K562 (cell line): ENCODE data around the gene RCOR1. TPM values are rescaled to one million over a fixed set of nuclear protein-coding genes. Genes with fewer than 3 reads are reported as not detected.

Experiments
- ATAC-seq: fragments of 200-7000 bp; cut with Tn5 transposase; 3 replicates; pipeline ENCODE4 v1.9.1; 2020; ENCODE audit warnings: moderate library complexity
- BruUV-seq: library from RNA; stranded (reverse); fragments of 400-500 nt; replicated peaks from 2 replicates; lab custom pipeline; 2021; lab: Mats Ljungman, UMichigan
- CTCF ChIA-PET: fragments of 300-600 bp; formaldehyde crosslinking; extraction: SDS; loops from one replicate; lab custom pipeline; 2021; ENCODE audit warnings: low intra/inter-chr PET ratio; lab: Yijun Ruan, JAX
- POLR2A ChIA-PET: fragments of 300-600, 350-650 bp; sonication (Branson Sonifier 250); formaldehyde crosslinking; extraction: SDS; loops from one replicate; lab custom pipeline; 2021; ENCODE audit warnings: antibody characterized with exemption, inconsistent platforms; lab: Yijun Ruan, JAX
- DNase-seq, 4 experiments: peaks; one replicate each; pipeline versions ENCODE4 v3.0.0 to v3.0.0-alpha.2; 2011 to 2018; ENCODE audit warnings: low spot score in 3 of 4, mixed read lengths in 3 of 4; ENCODE audit errors: extremely low read depth in 1 of 4
- FAIRE-seq: peaks from 2 replicates; lab custom pipeline; 2011; peaks lifted over from hg19 to GRCh38; lab: Jason Lieb, UNC
- H2AFZ ChIP-seq: 2 replicates; pipeline ENCODE4 v1.6.0; 2011; ENCODE audit warnings: low read depth, low read length, control low read depth, inconsistent platforms
- H3K27ac ChIP-seq: fragments of 200-600 bp; 3 replicates; pipeline ENCODE4 v1.8.0; 2011; ENCODE audit warnings: low read depth, mild to moderate bottlenecking, control low read depth, inconsistent platforms, low read length, moderate library complexity, mixed read lengths; ENCODE audit errors: extremely low read depth
- H3K27me3 ChIP-seq, 2 experiments: fragments of 300-600 bp in 1 of 2; 2 replicates in 1 of 2; 3 replicates in 1 of 2; pipeline versions ENCODE4 v1.6.0 to v1.8.0; 2011; ENCODE audit warnings: inconsistent platforms in 2 of 2, low read length in 2 of 2, mild to moderate bottlenecking in 1 of 2, mixed read lengths in 1 of 2, moderate library complexity in 1 of 2; ENCODE audit not compliant: control insufficient read depth in 2 of 2, insufficient read depth in 2 of 2
- H3K36me3 ChIP-seq: fragments of 300-600 bp; 3 replicates; pipeline ENCODE4 v1.8.0; 2011; ENCODE audit warnings: mild to moderate bottlenecking, low read length, inconsistent platforms; ENCODE audit not compliant: control insufficient read depth, insufficient read depth
- H3K4me1 ChIP-seq, 2 experiments: fragments of 200-600 bp in 1 of 2; replicated peaks in 1 of 2; 2 replicates in 1 of 2; 3 replicates in 1 of 2; pipeline versions ENCODE4 v1.5.1 to v1.8.0; 2011; ENCODE audit warnings: inconsistent platforms in 2 of 2, low read length in 2 of 2, mild to moderate bottlenecking in 1 of 2, mixed read lengths in 1 of 2, moderate library complexity in 1 of 2; ENCODE audit not compliant: control insufficient read depth in 2 of 2, insufficient read depth in 2 of 2
- H3K4me2 ChIP-seq: 2 replicates; pipeline ENCODE4 v1.6.1; 2011; ENCODE audit warnings: low read length, control low read depth, inconsistent platforms, mixed read lengths; ENCODE audit not compliant: insufficient read depth
- H3K4me3 ChIP-seq: fragments of 200-600 bp; sonication (generic), shearing (Covaris generic); 2 replicates; pipeline ENCODE4 v1.5.1; 2016; ENCODE audit warnings: control low read depth, inconsistent platforms
- H3K79me2 ChIP-seq: fragments of 200-600 bp; 3 replicates; pipeline ENCODE4 v1.8.0; 2011; ENCODE audit warnings: low read length, inconsistent platforms; ENCODE audit not compliant: control insufficient read depth, insufficient read depth
- H3K9ac ChIP-seq, 2 experiments: 2 replicates each; pipeline versions ENCODE4 v1.6.0 to v1.6.1; 2011; ENCODE audit warnings: low read depth in 2 of 2, low read length in 2 of 2, control low read depth in 1 of 2, inconsistent platforms in 1 of 2, mild to moderate bottlenecking in 1 of 2, mixed read lengths in 1 of 2; ENCODE audit not compliant: insufficient read depth in 1 of 2
- H3K9me1 ChIP-seq: one replicate; pipeline ENCODE4 v1.6.0; 2011; ENCODE audit warnings: inconsistent platforms, mild to moderate bottlenecking, low read length, moderate library complexity; ENCODE audit not compliant: control insufficient read depth, insufficient read depth
- H3K9me3 ChIP-seq: replicated peaks from 2 replicates; pipeline ENCODE4 v1.5.1; 2011; ENCODE audit warnings: low read depth, low read length, inconsistent platforms; ENCODE audit not compliant: control insufficient read depth, insufficient read depth
- H4K20me1 ChIP-seq: replicated peaks from 2 replicates; pipeline ENCODE4 v1.6.1; 2011; ENCODE audit warnings: low read length, inconsistent platforms, mixed read lengths; ENCODE audit not compliant: control insufficient read depth, insufficient read depth
- CEBPB ChIP-seq: fragments of 450-650 bp; IDR thresholded peaks from 2 replicates; pipeline ENCODE4 v1.6.1; 2016; ENCODE audit warnings: missing genetic modification characterization, missing compliant biosample characterization
- CEBPG ChIP-seq, 3 experiments: fragments of 200-800 bp in 1 of 3; sonication (Bioruptor generic) in 1 of 3; sonication (generic) in 1 of 3; formaldehyde crosslinking in 1 of 3; IDR thresholded peaks in 2 of 3; conservative IDR thresholded peaks in 1 of 3; 2 replicates each; pipeline versions ENCODE4 v1.6.1 to v1.8.0; 2016 to 2022; ENCODE audit warnings: missing compliant biosample characterization in 2 of 3, missing genetic modification characterization in 2 of 3, mild to moderate bottlenecking in 1 of 3, missing genetic modification reagents in 1 of 3
- EWSR1 ChIP-seq: fragments of 450-650 bp; IDR thresholded peaks from 2 replicates; pipeline ENCODE4 v1.6.1; 2018; ENCODE audit warnings: borderline replicate concordance, mild to moderate bottlenecking, low read depth, moderate library complexity; ENCODE audit not compliant: partially characterized antibody
- WGBS: fragments of 100-300 bp; shearing (Covaris generic); methylation state at CpG from one replicate; pipeline ENCODE4 v1.1.6; 2016; ENCODE audit warnings: low coverage, mixed read lengths; ENCODE audit not compliant: insufficient coverage; ENCODE audit errors: missing lambda C conversion rate; 5-methylcytosine and 5-hydroxymethylcytosine counted together
- in situ Hi-C: fragments of 300-500 bp; cut with MboI; formaldehyde crosslinking; loops from 4 replicates; pipeline ENCODE4 v1.15.0; 2018; ENCODE audit warnings: inconsistent platforms, mixed read lengths
- intact Hi-C: fragments of 100-400 bp; cut with micrococcal nuclease; formaldehyde crosslinking; loops from 2 replicates; pipeline ENCODE4 v1.14.2; 2022
- polyA plus RNA-seq, 8 experiments: library from polyadenylated mRNA; depleted of rRNA in 4 of 8; stranded (reverse) in 5 of 8; unstranded in 3 of 8; fragments of >200 nt; fragmentation: Nextera tagmentation in 2 of 8; fragmentation: Illumina TruSeq in 1 of 8; extraction: Ambion mirVana in 2 of 8; extraction: Trizol in 1 of 8; gene quantifications; 2 replicates each; pipeline versions ENCODE4 v1.2.1 to v1.2.3, GENCODE V29; 2011 to 2014; ENCODE audit warnings: inconsistent platforms in 1 of 8, missing spikeins in 1 of 8
- total RNA-seq, 7 experiments: library from RNA; depleted of rRNA in 6 of 7; stranded (reverse); fragments of >200 nt in 6 of 7; fragmentation: Illumina TruSeq in 2 of 7; extraction: Trizol in 2 of 7; gene quantifications; 2 replicates each; pipeline versions ENCODE4 v1.2.1 to v1.2.3, GENCODE V29; 2011 to 2021; ENCODE audit warnings: low replicate concordance in 1 of 7
- TF ChIP-seq, protein P1 (sequence below): fragments of 250-450 bp; sonication (Bioruptor Pico); IDR thresholded peaks from 2 replicates; pipeline ENCODE4 v1.5.0; 2021; ENCODE audit warnings: mild to moderate bottlenecking, moderate library complexity
- TF ChIP-seq, protein P2 (sequence below): fragments of 250-450 bp; sonication (Bioruptor Pico); IDR thresholded peaks from 2 replicates; pipeline ENCODE4 v1.5.1; 2021; ENCODE audit warnings: mild to moderate bottlenecking

The RCOR1 gene
- total and polyA plus RNA-seq, 9 of the 15 experiments (the other 6 are each of a cell fraction or from before 2014, with no cell fraction given) = 8.5 to 47.9 (median 20.9) TPM

DNA sequence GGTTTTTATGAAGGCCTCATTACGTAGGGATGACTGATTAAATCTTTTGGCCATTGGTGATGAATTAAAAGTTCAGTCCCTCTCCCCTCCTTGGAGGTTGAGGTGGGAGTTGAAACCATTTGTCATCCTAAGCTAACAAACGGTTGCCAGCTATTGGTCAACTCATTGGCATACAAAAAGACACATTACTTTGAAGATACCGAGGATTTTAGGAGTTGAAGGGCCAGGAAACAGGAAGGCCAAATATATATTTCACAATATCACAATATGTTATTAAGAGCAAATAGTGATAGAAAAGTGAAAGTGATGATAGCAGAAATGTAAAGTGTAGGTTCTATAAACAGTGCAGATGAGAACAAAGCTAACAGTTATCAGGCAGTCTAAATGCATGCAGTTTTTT lies 24.4 kb downstream of the RCOR1 start:
- intact Hi-C loops = no loop called here
- ChIA-PET POLR2A (interaction anchor here (0.5 to 1.7 kb wide), 2 partner anchors 10 to 97 kb away, joined by 3 to 7 read pairs; no protein-coding TSS in a partner anchor), CTCF (no interaction called here)
- DNase-seq = no peak
- Histone ChIP-seq H3K4me3 (no peak overlapping the region), H3K79me2 (peaks cover 93% of the 10 kb centered on the region), H3K27ac (no peak overlapping the region), H3K9me3 (no peaks in the 10 kb centered on the region), H4K20me1 (peaks cover 11% of the 10 kb centered on the region; the same call in 1 of the 2 replicates), H3K9me1 (no peaks in the 10 kb centered on the region), H3K9ac (no peak overlapping the region), H2AFZ (no peak overlapping the region), H3K27me3 (no peaks in the 10 kb centered on the region), H3K36me3 (peaks cover 33% of the 10 kb centered on the region; the same call in 2 of the 3 replicates), H3K4me1 (no peaks in the 10 kb centered on the region; a peak in 1 of 5 replicates), H3K4me2 (no peak overlapping the region)
- ATAC-seq = no peak
- in situ Hi-C loops = no loop called here
- TF ChIP-seq, protein P1, sequence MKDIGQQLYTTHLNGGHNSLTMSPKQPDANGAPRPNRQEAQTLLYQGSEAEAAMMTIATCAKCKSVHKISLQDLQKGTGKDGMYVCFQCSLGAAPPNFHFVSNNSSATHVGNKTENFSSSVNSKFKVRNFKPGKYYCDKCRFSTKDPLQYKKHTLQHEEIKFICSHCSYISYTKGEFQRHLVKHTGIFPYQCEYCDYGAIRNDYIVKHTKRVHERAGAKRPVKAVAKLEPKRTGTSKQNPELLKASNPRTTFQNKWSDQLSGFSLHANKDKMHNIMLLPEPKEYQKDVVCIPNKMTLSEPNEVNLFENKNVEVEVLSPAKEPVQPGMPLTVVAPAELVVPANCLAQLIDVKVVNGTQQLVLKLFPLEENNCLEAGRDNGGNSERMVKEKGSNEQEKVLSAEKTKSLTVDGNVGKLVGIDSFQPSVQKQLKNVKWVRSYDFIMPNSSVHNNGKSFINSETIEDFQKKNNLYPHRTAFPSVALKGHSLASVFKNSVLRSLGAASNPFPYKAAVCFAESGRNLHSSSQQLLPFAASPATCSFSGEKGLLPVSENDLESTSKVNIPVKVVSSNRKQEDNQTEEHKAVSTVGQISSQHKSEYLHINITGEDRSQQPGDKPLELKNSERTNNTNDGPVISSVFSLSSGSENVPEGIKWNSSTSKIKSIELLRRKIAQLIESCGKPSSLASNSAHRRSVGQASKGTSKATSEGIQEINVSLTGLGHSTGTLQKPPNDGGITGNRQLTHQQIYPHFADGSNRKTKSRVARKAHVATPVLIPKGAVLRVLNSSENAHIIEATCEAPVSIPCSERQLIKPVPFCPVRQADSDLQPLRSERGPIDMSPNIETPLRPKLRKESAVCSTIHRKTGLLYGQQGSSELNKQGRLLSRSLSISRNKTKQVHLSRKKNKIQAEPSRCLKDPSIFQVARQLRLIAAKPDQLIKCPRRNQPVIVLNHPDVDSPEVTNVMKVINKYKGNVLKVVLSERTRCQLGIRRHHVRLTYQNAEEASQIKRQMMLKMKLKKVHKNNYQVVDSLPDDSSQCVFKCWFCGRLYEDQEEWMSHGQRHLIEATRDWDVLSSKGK (CRISPR knock-in tag) = no peak
- TF ChIP-seq CEBPB (tag) (0 out of 2 replicates have a peak, but pooled peaks have one; percentile 20), CEBPG (CRISPR knock-in tag; IDR thresholded peaks at IDR 0.05) (no peak), CEBPG (tag; conservative IDR thresholded peaks at IDR 0.05 in 1 of 2, IDR thresholded peaks at IDR 0.05 in 1 of 2) (0 out of 4 replicates have a peak, but pooled peaks of 1 of the 2 experiments have one; percentile 11), EWSR1 (no peak)
- TF ChIP-seq, protein P2, sequence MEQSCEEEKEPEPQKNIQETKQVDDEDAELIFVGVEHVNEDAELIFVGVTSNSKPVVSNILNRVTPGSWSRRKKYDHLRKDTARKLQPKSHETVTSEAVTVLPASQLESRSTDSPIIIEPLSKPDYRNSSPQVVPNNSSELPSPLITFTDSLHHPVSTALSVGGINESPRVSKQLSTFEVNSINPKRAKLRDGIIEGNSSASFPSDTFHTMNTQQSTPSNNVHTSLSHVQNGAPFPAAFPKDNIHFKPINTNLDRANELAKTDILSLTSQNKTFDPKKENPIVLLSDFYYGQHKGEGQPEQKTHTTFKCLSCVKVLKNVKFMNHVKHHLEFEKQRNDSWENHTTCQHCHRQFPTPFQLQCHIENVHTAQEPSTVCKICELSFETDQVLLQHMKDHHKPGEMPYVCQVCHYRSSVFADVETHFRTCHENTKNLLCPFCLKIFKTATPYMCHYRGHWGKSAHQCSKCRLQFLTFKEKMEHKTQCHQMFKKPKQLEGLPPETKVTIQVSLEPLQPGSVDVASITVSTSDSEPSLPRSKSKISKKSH (CRISPR knock-in tag) = no peak
- 42% methylated on average over 2 of the region's 3 CpGs for WGBS
- BruUV-seq = TSS peak; percentile 10
- FAIRE-seq = no peak
